Activated T-helper 1 cell treated with anti-CD3 and anti-CD28 coated beads, Interleukin-12 subunit alpha, Interleukin-12 subunit beta, Interleukin-2, Interleukin-4 antibody, amounts not matched to agents 30 ng/mL and 10 ng/mL and 1 ng/mL, durations not matched to agents 14 hours and 24 hours and 36 hours (primary cell): Measurements from ENCODE around the gene OR52A5. TPM values are rescaled to one million over a fixed set of nuclear protein-coding genes. Genes with fewer than 3 reads are reported as not detected.
"Not testable (repeated sequence)": the region's sequence is repeated elsewhere in the genome, so short reads cannot be mapped to it uniquely, and the experiment has no call there.

ENCODE experiments used
- DNase-seq: peaks from one replicate; pipeline ENCODE4 v3.0.0; 2021; ENCODE audit warnings: low spot score
- H3K27ac Mint-ChIP-seq: one replicate; pipeline ENCODE4 v1.8.0; 2021; ENCODE audit warnings: mild to moderate bottlenecking, mixed read lengths
- H3K27me3 Mint-ChIP-seq: one replicate; pipeline ENCODE4 v1.8.0; 2022; ENCODE audit warnings: mild to moderate bottlenecking, moderate library complexity, mixed read lengths; ENCODE audit not compliant: insufficient read depth
- H3K36me3 Mint-ChIP-seq: one replicate; pipeline ENCODE4 v1.8.0; 2021; ENCODE audit warnings: low read depth, mixed read lengths
- H3K4me1 Mint-ChIP-seq: one replicate; pipeline ENCODE4 v1.8.0; 2021; ENCODE audit warnings: low read depth, mixed read lengths
- H3K4me3 Mint-ChIP-seq: one replicate; pipeline ENCODE4 v1.8.0; 2021; ENCODE audit warnings: mild to moderate bottlenecking, moderate library complexity, mixed read lengths
- H3K9me3 Mint-ChIP-seq: one replicate; pipeline ENCODE4 v1.8.0; 2021; ENCODE audit warnings: mixed read lengths
- intact Hi-C: fragments of 100-400 bp; cut with micrococcal nuclease; formaldehyde crosslinking; loops from one replicate; pipeline ENCODE4 v1.15.1; 2024
- total RNA-seq: library from RNA; stranded (reverse); gene quantifications from 2 replicates; pipeline ENCODE4 v1.2.3, GENCODE V29; 2022

The OR52A5 gene
- not detected in 2 replicates for total RNA-seq

GRCh38 chr11:5137996-5138395, at the start of gene OR52A5:
Gene OR52A5 (minus strand): TSS chr11:5138356. CDS start chr11:5132642, 5,714 bp downstream.
- no peaks in the 10 kb centered on the region for H3K36me3 Mint-ChIP-seq
- no peak within 1 kb of the TSS for H3K27ac Mint-ChIP-seq
- no peak within 1 kb of the TSS for H3K4me3 Mint-ChIP-seq
- intact Hi-C loops = no loop called here
- H3K27me3 Mint-ChIP-seq = no peaks in the 10 kb centered on the region
- DNase-seq = no peak
- no peaks in the 10 kb centered on the region for H3K4me1 Mint-ChIP-seq
- no peaks in the 10 kb centered on the region for H3K9me3 Mint-ChIP-seq

- DNase-seq = no peak
- Mint-ChIP-seq H3K36me3 (no peaks in the 10 kb centered on the region), H3K4me1 (no peaks in the 10 kb centered on the region), H3K27me3 (no peaks in the 10 kb centered on the region), H3K9me3 (no peaks in the 10 kb centered on the region), H3K27ac (no peak overlapping the region), H3K4me3 (no peak overlapping the region)
- intact Hi-C loops = no loop called here
These were observed 40.1 kb upstream of the OR52A5 start for GRCh38 chr11:5178046-5178837.

DNA sequence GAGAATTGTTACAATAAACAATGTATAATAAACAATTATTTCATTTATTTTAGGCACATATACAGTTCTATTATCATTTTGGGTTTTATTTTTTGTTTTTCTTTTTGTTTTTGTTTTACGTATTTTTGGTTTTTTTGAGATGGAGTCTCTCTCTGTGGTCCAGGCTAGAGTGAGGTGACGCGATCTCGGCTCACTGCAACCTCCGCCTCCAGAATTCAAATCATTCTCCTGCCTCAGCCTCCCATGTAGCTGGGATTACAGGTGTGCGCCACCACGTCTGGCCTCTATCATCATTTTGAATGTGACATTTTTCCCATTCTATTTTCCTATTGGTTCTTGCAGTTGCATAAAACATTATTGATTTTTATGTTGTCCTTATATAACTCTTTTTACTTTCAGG, 36.8 kb upstream of the OR52A5 start:
- no peaks in the 10 kb centered on the region for H3K27me3 Mint-ChIP-seq
- intact Hi-C loops = no loop called here
- no peak overlapping the region for H3K4me3 Mint-ChIP-seq
- H3K27ac Mint-ChIP-seq = no peak overlapping the region
- no peak for DNase-seq
- H3K36me3 Mint-ChIP-seq = no peaks in the 10 kb centered on the region
- no peaks in the 10 kb centered on the region for H3K9me3 Mint-ChIP-seq
- no peaks in the 10 kb centered on the region for H3K4me1 Mint-ChIP-seq

- Mint-ChIP-seq H3K9me3 (no peaks in the 10 kb centered on the region), H3K4me1 (no peaks in the 10 kb centered on the region), H3K36me3 (no peaks in the 10 kb centered on the region), H3K27me3 (no peaks in the 10 kb centered on the region), H3K4me3 (no peak overlapping the region), H3K27ac (no peak overlapping the region)
- intact Hi-C loops = no loop called here
- DNase-seq = no peak
These were observed 33.7 kb upstream of the OR52A5 start for GRCh38 chr11:5171856-5172255.

GRCh38 chr11:5165898-5166297, 27.7 kb upstream of the OR52A5 start:
- H3K27me3 Mint-ChIP-seq, H3K4me3 Mint-ChIP-seq, intact Hi-C loops, H3K27ac Mint-ChIP-seq, H3K4me1 Mint-ChIP-seq, H3K9me3 Mint-ChIP-seq, H3K36me3 Mint-ChIP-seq, DNase-seq: not testable (repeated sequence)

DNA sequence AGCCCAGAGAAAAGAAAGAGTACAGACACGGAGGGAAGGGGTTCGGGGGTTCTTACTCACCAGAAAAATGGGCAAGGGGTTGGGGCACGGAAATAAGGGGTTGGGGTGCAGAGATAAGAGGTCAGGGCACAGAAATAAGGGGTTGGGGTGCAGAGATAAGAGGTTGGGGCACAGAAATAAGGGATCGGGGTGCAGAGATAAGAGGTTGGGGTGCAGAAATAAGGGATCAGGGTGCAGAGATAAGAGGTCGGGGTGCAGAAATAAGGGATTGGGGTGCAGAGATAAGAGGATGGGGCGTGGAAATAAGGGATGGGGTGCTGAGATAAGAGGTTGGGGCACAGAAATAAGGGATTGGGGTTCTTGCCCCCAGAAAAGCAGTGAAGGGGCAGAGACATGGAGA, 26.7 kb upstream of the OR52A5 start:
- H3K9me3 Mint-ChIP-seq, H3K4me3 Mint-ChIP-seq, H3K27ac Mint-ChIP-seq, DNase-seq, H3K27me3 Mint-ChIP-seq, H3K36me3 Mint-ChIP-seq, H3K4me1 Mint-ChIP-seq, intact Hi-C loops: not testable (repeated sequence)

DNA sequence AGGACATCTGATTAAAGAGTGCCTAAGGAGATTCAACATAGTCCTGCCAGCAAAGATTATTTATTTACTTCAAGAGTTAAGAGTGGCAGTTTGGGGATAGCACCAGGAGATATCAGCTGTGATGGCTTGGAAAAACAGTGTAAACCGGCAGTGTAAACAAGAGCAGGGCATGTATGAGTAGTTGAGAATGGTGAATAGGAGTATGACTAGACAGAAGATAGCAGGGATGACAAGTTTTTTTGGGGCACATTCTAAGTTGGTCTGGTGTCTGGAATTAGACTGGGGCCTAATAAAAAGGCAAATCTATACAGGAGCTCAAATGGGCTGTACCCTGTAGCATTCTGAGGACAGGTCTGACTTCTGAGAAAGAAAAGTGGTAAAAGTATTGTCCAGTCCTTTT, 22.9 kb upstream of the OR52A5 start:
- H3K4me1 Mint-ChIP-seq, H3K27ac Mint-ChIP-seq, H3K36me3 Mint-ChIP-seq, H3K27me3 Mint-ChIP-seq, H3K9me3 Mint-ChIP-seq, intact Hi-C loops, DNase-seq, H3K4me3 Mint-ChIP-seq: not testable (repeated sequence)

GRCh38 chr11:5160217-5160616, 22.1 kb upstream of the OR52A5 start:
- H3K27me3 Mint-ChIP-seq, H3K27ac Mint-ChIP-seq, intact Hi-C loops, H3K4me1 Mint-ChIP-seq, H3K36me3 Mint-ChIP-seq, DNase-seq, H3K4me3 Mint-ChIP-seq, H3K9me3 Mint-ChIP-seq: not testable (repeated sequence)

- H3K36me3 Mint-ChIP-seq = no peaks in the 10 kb centered on the region
- H3K9me3 Mint-ChIP-seq = no peaks in the 10 kb centered on the region
- DNase-seq = no peak
- intact Hi-C loops = no loop called here
- no peaks in the 10 kb centered on the region for H3K4me1 Mint-ChIP-seq
- H3K27me3 Mint-ChIP-seq = peaks cover 2% of the 10 kb centered on the region
- no peak overlapping the region for H3K27ac Mint-ChIP-seq
- no peak overlapping the region for H3K4me3 Mint-ChIP-seq
These were observed 21.6 kb upstream of the OR52A5 start for GRCh38 chr11:5159806-5160205.

GRCh38 chr11:5154657-5155056, 16.5 kb upstream of the OR52A5 start, which contains the start of gene OR52A1:
Gene OR52A1 (minus strand): TSS chr11:5154757. CDS start chr11:5152369, 2,388 bp downstream.
- no peak within 1 kb of the TSS for H3K4me3 Mint-ChIP-seq
- no peaks in the 10 kb centered on the region for H3K9me3 Mint-ChIP-seq
- H3K4me1 Mint-ChIP-seq = no peaks in the 10 kb centered on the region
- DNase-seq = no peak
- intact Hi-C loops = no loop called here
- no peaks in the 10 kb centered on the region for H3K27me3 Mint-ChIP-seq
- no peaks in the 10 kb centered on the region for H3K36me3 Mint-ChIP-seq
- no peak within 1 kb of the TSS for H3K27ac Mint-ChIP-seq

- Mint-ChIP-seq H3K4me1 (no peaks in the 10 kb centered on the region), H3K9me3 (no peaks in the 10 kb centered on the region), H3K4me3 (no peak overlapping the region), H3K27me3 (no peaks in the 10 kb centered on the region), H3K27ac (no peak overlapping the region), H3K36me3 (no peaks in the 10 kb centered on the region)
- DNase-seq = no peak
- intact Hi-C loops = no loop called here
These were observed 15.6 kb upstream of the OR52A5 start for GRCh38 chr11:5153574-5154431.

DNA sequence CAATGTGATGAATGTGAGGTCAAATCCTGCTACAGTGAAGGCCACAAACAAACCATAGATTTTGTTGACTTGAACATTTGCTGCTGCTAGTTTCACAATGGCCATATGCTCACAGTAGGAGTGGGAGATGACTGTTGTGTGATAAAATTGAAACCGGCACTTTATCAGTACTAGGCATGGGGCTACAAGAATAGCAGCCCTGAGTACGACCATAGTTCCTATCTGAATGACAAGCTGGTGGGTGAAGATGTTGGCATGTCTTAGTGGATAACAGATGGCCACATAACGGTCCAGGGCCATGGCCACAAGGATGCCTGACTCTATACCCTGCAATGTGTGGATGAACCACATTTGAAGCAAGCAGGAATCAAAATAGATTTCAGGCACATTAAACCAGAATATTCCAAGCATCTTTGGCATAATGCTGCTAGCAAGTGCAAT, 13.6 kb upstream of the OR52A5 start:
- Mint-ChIP-seq H3K9me3 (no peaks in the 10 kb centered on the region), H3K4me1 (no peaks in the 10 kb centered on the region), H3K36me3 (no peaks in the 10 kb centered on the region), H3K27me3 (no peaks in the 10 kb centered on the region), H3K4me3 (no peak overlapping the region), H3K27ac (no peak overlapping the region)
- intact Hi-C loops = no loop called here
- DNase-seq = no peak

GRCh38 chr11:5144206-5144605, 6.0 kb upstream of the OR52A5 start:
- H3K27ac Mint-ChIP-seq, H3K36me3 Mint-ChIP-seq, H3K4me3 Mint-ChIP-seq, H3K9me3 Mint-ChIP-seq, H3K27me3 Mint-ChIP-seq, intact Hi-C loops, H3K4me1 Mint-ChIP-seq, DNase-seq: not testable (repeated sequence)
